Caki2 (cell line): Measurements from ENCODE around the gene MBP. TPM values are rescaled to one million over a fixed set of nuclear protein-coding genes. Genes with fewer than 3 reads are reported as not detected.

Experiments
- DNase-seq: peaks from one replicate; pipeline ENCODE4 v3.0.0-alpha.2; 2015; ENCODE audit warnings: low read depth
- in situ Hi-C: cut with HindIII; loops from 2 replicates; pipeline ENCODE4 v1.10.0; 2016; ENCODE audit warnings: low sequenced_read_pairs, low pct_unique_long_range_greater_than_20kb, mixed read lengths
- total RNA-seq: library from RNA; depleted of rRNA; stranded (reverse); fragments of >200 nt; shearing (Covaris generic); gene quantifications from 2 replicates; pipeline ENCODE4 v1.2.3, GENCODE V29; 2014; ENCODE audit warnings: low replicate concordance

Gene MBP
- total RNA-seq, 1 experiment from 2014 or later = 14.7 TPM

GRCh38 chr18:77136871-77137665 lies 4.5 kb upstream of the MBP start:
- in situ Hi-C loops = no loop called here

DNA sequence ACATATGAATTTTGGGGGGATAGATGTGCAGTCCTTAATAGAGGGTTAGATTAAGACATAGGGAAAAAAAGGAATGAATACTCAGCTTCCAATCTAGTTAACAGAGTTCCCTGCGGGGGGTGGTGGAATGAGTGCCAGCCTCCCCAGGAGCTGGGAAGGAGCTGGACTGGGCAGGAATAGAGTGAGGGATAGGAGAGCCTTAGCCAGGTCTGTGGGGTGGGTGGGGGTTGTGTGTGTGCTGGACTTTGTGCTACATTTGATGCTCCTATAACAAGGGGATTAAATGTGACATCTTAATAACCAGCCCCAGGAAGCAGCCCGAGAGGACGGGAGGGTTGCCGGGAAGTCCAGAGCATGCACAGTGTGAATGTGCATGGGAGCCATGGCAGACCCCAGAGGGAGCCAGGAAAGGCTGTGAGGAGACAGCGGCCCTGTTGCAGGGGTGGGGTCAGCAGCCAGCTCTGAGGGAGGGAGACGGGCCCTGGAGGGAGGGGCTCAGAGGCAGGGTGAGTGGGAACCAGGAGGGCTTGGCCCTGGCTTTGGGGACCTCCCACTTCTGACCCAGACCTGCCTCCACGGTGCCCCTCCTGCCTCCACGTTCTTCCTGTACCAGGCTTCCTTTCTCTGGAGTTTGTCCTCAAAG lies 3.6 kb upstream of the MBP start:
- in situ Hi-C loops = no loop called here
- DNase-seq = no peak

More at GRCh38 chr18:77136871-77137665, 4.5 kb upstream of the MBP start:
- DNase-seq = no peak

- in situ Hi-C loops = no loop called here
- no peak for DNase-seq
These were observed 2.9 kb upstream of the MBP start for GRCh38 chr18:77135339-77136075.

DNA sequence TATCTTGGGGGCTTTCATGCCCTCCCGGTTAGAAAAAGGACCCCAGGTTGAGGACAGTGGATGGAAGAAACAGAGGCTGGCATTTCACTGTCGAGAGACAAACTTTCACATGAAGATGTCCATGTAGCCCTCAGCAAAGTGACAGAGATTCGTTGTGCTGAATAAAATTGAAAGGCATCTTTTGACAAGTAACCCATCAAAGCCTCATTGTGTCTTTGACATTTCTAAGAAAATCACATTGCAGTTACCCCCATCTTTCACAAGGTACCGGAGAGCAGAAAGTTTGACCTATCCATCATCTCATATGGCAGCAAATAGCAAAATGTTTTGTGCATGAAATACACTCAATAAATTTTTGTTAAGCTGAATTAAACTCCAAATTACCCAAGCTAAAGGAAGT lies 2.0 kb upstream of the MBP start:
- in situ Hi-C loops = no loop called here
- no peak for DNase-seq

- in situ Hi-C loops = no loop called here
- DNase-seq = no peak
These were observed 1.4 kb upstream of the MBP start for GRCh38 chr18:77133835-77134496.

DNA sequence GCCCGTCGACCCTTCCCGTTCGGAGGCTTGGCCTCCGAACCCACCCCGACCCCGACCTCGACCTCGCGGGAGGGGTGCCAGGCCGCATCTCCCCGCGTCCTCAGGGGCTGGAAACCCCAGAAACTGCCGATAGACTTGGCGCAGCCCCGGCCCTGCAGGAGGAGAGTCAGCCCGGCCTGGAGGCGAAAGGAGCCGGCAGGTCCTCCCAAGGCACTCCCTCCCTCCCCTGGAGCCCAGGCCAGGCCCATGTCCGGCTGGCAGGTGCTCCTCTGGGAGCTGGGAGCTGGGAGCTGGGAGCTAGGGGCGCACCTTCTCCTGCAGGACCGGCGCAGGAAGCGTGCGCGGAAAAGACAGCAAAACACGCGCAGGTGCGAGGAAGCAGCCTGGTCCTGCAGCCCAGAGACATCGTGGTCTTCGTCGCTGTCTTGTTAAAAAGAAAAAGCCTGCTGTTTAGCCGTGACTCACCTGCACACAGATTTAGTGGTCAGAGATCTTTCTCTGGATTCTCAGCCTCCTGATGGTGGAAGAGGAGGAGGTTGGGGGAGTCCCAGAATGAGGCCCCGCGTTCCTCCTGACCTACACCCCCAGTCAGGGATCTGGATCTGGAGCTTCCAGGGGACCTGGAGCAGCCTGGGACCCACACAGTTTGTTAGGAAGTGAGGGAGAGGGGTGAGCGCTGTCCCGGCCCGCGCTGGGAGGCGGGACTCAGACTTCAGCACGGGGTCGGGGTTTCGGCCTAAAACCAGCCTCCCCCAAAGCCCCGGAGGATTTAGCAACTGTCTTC lies 660 bp upstream of the MBP start:
- no peak for DNase-seq
- in situ Hi-C loops = no loop called here

GRCh38 chr18:77131652-77132368 lies 773 bp downstream of the MBP start:
- DNase-seq = peak; percentile 48
- in situ Hi-C loops = no loop called here

DNA sequence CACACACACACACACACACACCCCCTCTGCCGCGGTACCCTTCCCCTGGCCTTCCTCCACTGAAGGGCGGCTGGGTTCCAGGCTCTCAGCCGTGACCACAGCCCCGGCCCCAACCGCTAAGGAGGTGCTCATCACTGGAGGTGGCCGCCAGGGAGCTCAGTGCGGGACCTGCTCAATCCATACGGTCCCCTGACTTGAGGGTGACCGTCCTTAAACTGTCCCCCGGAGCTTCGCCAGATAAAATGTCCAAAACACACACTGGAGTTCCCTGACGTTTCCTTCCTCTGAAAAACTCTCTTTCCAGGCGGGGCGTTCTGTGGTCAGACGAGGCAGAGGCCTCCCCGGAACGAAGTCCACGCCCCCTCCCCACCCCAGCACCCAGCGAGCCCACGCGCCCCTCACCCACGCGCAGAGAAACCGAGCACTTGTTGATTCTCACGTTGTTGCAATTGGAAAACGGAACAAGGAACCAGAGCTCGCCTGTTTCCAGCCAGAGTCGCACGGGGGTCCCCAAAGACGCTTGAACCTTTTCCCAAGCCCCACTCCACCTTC lies 1.4 kb downstream of the MBP start:
- DNase-seq = no peak
- in situ Hi-C loops = no loop called here

GRCh38 chr18:77130229-77131099 lies 2.1 kb downstream of the MBP start:
- no peak for DNase-seq
- in situ Hi-C loops = no loop called here

DNA sequence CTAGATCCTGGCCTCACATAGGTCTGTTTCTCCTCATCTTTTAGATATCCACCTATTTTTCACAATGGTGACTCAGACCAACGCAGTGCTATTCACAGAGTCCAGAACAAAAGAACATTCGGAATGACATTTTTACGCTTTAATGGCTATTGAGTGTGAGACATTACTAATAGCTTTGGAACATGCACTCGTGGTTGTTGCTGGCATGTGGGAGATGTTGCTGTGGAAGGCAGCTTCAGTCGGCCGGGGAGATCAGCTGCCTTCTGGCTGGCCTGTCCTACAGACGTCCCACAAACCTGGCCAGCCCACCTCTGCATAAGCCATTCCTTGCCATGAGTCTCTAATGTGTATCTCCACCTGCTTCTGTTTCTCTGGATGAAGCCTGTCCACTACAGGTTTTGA lies 3.4 kb downstream of the MBP start:
- DNase-seq = peak; percentile 80
- in situ Hi-C loops = no loop called here

- peak; percentile 84 for DNase-seq
- in situ Hi-C loops = no loop called here
These were observed 4.6 kb downstream of the MBP start for GRCh38 chr18:77127769-77128671.

DNA sequence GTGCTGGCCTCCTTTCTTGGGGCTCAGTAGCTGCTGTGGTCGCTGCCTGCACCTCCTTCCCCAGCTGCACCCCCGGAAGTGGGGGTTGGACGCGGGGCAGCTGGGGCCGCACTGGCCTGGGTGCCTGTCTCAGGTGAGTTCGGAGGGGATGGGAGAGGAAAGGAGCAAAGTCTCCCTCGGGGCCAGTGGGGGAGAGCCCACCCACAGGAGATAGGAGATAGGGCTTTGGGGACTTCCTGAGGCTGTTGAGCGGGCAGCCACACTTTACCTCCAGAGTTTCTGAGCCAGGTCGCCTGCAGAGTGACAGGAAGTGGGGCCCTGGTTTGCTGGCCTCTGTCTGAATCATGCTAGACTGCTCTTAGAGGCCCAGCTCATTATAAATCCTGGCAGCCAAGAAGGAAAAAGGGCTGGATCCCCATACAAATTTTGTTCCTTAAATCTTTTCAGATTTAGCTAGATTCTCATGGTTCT lies 8.1 kb downstream of the MBP start:
- DNase-seq = no peak
- in situ Hi-C loops = no loop called here

DNA sequence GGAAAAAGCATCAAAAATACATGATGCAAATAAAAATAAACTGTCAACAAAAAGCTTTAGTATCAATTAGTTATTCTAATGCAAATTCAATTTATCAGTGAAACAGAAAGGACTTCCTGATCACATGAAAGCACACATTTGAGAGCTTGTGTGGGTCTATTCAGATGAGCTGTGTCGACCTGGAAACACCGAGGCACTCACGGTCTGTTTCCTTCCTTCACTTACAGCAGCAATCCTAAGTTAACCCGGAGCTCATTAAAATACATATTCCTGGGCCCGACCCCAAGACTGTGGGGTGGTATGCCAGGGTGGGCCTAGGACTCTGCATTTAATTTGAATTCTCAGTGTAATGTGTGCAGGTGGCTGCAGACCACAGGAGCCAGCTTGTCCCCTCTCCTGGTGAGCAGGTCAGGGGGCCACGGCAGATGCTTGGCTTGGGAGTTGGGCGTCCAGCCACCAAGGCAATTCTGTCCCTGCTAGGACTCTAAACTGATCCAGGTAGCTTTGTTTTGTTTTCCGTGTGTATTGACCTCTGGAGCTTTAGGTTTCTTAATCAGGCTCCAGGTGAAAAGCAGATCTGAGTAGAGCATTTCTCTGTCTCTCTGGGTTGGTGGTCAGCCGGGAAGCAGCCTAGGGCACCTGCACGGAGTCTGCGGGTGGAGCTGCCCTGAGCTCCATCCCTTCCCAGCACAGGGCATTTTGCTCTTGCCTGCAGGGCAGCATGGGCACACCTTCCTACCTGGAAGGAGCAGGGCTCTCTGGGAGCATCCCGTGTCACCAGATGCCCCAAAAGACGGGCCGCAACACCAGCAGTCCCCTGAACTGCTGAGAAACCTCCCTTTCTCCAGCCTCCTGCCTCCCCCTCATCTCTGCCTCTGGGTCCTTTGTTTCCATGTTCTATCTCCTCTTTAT lies 9.0 kb downstream of the MBP start:
- in situ Hi-C loops = no loop called here

GRCh38 chr18:77121523-77121922 lies 11.1 kb downstream of the MBP start:
- DNase-seq = no peak
- in situ Hi-C loops = no loop called here

More for the DNA sequence above, 9.0 kb downstream of the MBP start:
- no peak for DNase-seq
